ENCODE results near the gene SPART. TPM values are rescaled to one million over a fixed set of nuclear protein-coding genes. Genes with fewer than 3 reads are reported as not detected.
A peak's percentile ranks its signal among the peaks of the same experiment; 100 is the strongest.
"Not testable (repeated sequence)": the region's sequence is repeated elsewhere in the genome, so short reads cannot be mapped to it uniquely, and the experiment has no call there.

Gene SPART
- total RNA-seq, 1 experiment from 2014 or later = 182 TPM

- Histone ChIP-seq H3K36me3 (ENCODE audit: insufficient read depth, low read length, poor library complexity, severe bottlenecking) (peaks cover 11% of the 10 kb centered on the region), H3K27me3 (replicated peaks; ENCODE audit: insufficient read depth, low read depth, low read length, poor library complexity) (no peaks in the 10 kb centered on the region), H3K27ac (ENCODE audit: low read depth, low read length, poor library complexity, severe bottlenecking) (no peak overlapping the region), H3K4me3 (ENCODE audit: low read depth, low read length, poor library complexity, severe bottlenecking) (no peak overlapping the region), H3K9me3 (ENCODE audit: low read depth, low read length, poor library complexity, severe bottlenecking) (no peaks in the 10 kb centered on the region), H3K4me1 (ENCODE audit: insufficient read depth, low read length, poor library complexity, severe bottlenecking) (peaks cover 58% of the 10 kb centered on the region)
- no TSS peak for BruUV-seq (replicated peaks)
- CTCF ChIA-PET = no interaction called here
- no peak for DNase-seq (ENCODE audit: low spot score)
- TF ChIP-seq EZH2 (IDR thresholded peaks at IDR 0.05; ENCODE audit: borderline replicate concordance, low read depth, low read length, poor library complexity, severe bottlenecking) (no peak), CTCF (conservative IDR thresholded peaks at IDR 0.05; ENCODE audit: low read depth, low read length) (no peak)
- POLR2A ChIA-PET (ENCODE audit: low non-redundant PET) = no interaction called here
- intact Hi-C loops (cut with micrococcal nuclease; ENCODE audit: unreplicated experiment) = loop anchor here (10.0 kb wide), 1 partner anchor 645 kb away; no protein-coding TSS in a partner anchor
Measured at GRCh38 chr13:36339600-36340155, 6.5 kb downstream of the SPART start.

GRCh38 chr13:36337938-36338641 is 8.1 kb downstream of the SPART start:
- TF ChIP-seq CTCF (conservative IDR thresholded peaks at IDR 0.05; ENCODE audit: low read depth, low read length) (no peak; the same call in 1 of the 2 replicates), EZH2 (IDR thresholded peaks at IDR 0.05; ENCODE audit: borderline replicate concordance, low read depth, low read length, poor library complexity, severe bottlenecking) (no peak)
- Histone ChIP-seq H3K4me1 (ENCODE audit: insufficient read depth, low read length, poor library complexity, severe bottlenecking) (peaks cover 59% of the 10 kb centered on the region), H3K27ac (ENCODE audit: low read depth, low read length, poor library complexity, severe bottlenecking) (peak overlapping the region; percentile 51), H3K9me3 (ENCODE audit: low read depth, low read length, poor library complexity, severe bottlenecking) (no peaks in the 10 kb centered on the region), H3K4me3 (ENCODE audit: low read depth, low read length, poor library complexity, severe bottlenecking) (no peak overlapping the region), H3K27me3 (replicated peaks; ENCODE audit: insufficient read depth, low read depth, low read length, poor library complexity) (no peaks in the 10 kb centered on the region), H3K36me3 (ENCODE audit: insufficient read depth, low read length, poor library complexity, severe bottlenecking) (peaks cover 19% of the 10 kb centered on the region)
- BruUV-seq (replicated peaks) = no TSS peak
- no peak for DNase-seq (ENCODE audit: low spot score)
- intact Hi-C loops (cut with micrococcal nuclease; ENCODE audit: unreplicated experiment) = no loop called here
- CTCF ChIA-PET = no interaction called here
- POLR2A ChIA-PET (ENCODE audit: low non-redundant PET) = no interaction called here

GRCh38 chr13:36332986-36333385 is 13.2 kb downstream of the SPART start:
- Histone ChIP-seq H3K4me1 (ENCODE audit: insufficient read depth, low read length, poor library complexity, severe bottlenecking) (peaks cover 36% of the 10 kb centered on the region), H3K36me3 (ENCODE audit: insufficient read depth, low read length, poor library complexity, severe bottlenecking) (peaks cover 67% of the 10 kb centered on the region), H3K9me3 (ENCODE audit: low read depth, low read length, poor library complexity, severe bottlenecking) (no peaks in the 10 kb centered on the region), H3K27ac (ENCODE audit: low read depth, low read length, poor library complexity, severe bottlenecking) (no peak overlapping the region), H3K27me3 (replicated peaks; ENCODE audit: insufficient read depth, low read depth, low read length, poor library complexity) (no peaks in the 10 kb centered on the region), H3K4me3 (ENCODE audit: low read depth, low read length, poor library complexity, severe bottlenecking) (no peak overlapping the region)
- BruUV-seq (replicated peaks) = no TSS peak
- TF ChIP-seq CTCF (conservative IDR thresholded peaks at IDR 0.05; ENCODE audit: low read depth, low read length) (no peak), EZH2 (IDR thresholded peaks at IDR 0.05; ENCODE audit: borderline replicate concordance, low read depth, low read length, poor library complexity, severe bottlenecking) (no peak)
- no peak for DNase-seq (ENCODE audit: low spot score)
- POLR2A ChIA-PET (ENCODE audit: low non-redundant PET) = no interaction called here
- intact Hi-C loops (cut with micrococcal nuclease; ENCODE audit: unreplicated experiment) = no loop called here
- CTCF ChIA-PET = no interaction called here

- DNase-seq (ENCODE audit: low spot score); H3K4me3 ChIP-seq (ENCODE audit: low read depth, low read length, poor library complexity, severe bottlenecking); POLR2A ChIA-PET (ENCODE audit: low non-redundant PET); H3K27ac ChIP-seq (ENCODE audit: low read depth, low read length, poor library complexity, severe bottlenecking); CTCF ChIA-PET; intact Hi-C loops (cut with micrococcal nuclease; ENCODE audit: unreplicated experiment); BruUV-seq (replicated peaks); H3K27me3 ChIP-seq (replicated peaks; ENCODE audit: insufficient read depth, low read depth, low read length, poor library complexity); H3K9me3 ChIP-seq (ENCODE audit: low read depth, low read length, poor library complexity, severe bottlenecking): not testable (repeated sequence)
- H3K4me1 ChIP-seq (ENCODE audit: insufficient read depth, low read length, poor library complexity, severe bottlenecking) = peaks cover 33% of the 10 kb centered on the region
- peaks cover 74% of the 10 kb centered on the region for H3K36me3 ChIP-seq (ENCODE audit: insufficient read depth, low read length, poor library complexity, severe bottlenecking)
Measured at GRCh38 chr13:36332255-36332654, 13.9 kb downstream of the SPART start.
